SK-N-MC (cell line): ENCODE data around the gene CTNND2.

ENCODE experiments used
- EZH2 ChIP-seq: fragments of 200-600 bp; sonication (generic); IDR thresholded peaks from one replicate; pipeline ENCODE4 v1.6.1; 2017; ENCODE audit warnings: antibody characterized with exemption
- FOXP2 ChIP-seq: optimal IDR thresholded peaks from 2 replicates; pipeline ENCODE3; 2011; ENCODE audit warnings: mild to moderate bottlenecking, moderate library complexity; ENCODE audit not compliant: insufficient read depth; ENCODE audit errors: extremely low read length, control extremely low read depth
- POLR2AphosphoS5 ChIP-seq: IDR thresholded peaks from 2 replicates; pipeline ENCODE4 v1.6.1; 2012; ENCODE audit warnings: mild to moderate bottlenecking, low read depth, low read length, borderline replicate concordance

GRCh38 chr5:11650936-11651335 is 253.3 kb downstream of the CTNND2 start:
- TF ChIP-seq EZH2, result no peak
- TF ChIP-seq POLR2AphosphoS5, result no peak
- TF ChIP-seq FOXP2, result no peak
